ENCODE measurements around the gene ELMO1.

ELMO1 gene

DNA sequence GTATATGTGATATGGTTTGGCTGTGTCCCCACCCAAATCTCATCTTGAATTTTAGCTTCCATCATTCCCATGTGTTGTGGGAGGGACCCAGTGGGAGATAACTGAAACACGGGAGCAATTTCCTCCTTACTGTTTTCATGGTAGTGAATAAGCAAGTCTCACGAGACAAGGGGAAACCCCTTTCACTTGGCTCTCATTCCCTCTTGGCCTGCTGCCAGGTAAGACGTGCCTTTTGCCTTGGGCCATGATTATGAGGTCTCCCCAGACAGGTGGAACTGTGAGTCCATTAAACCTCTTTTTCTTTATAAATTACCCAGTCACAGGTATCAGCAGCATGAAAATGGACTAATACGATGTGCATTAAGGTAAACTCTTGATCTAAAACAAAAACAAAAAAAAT is 367.2 kb downstream of the ELMO1 start:
- DNase-seq: peak; percentile 21 to 32

- DNase-seq: no peak
These were observed 369.2 kb downstream of the ELMO1 start for GRCh38 chr7:37079420-37079819.

- DNase-seq: no peak
These were observed 372.0 kb downstream of the ELMO1 start for GRCh38 chr7:37076668-37077067.

- no peak for DNase-seq
These were observed 374.3 kb downstream of the ELMO1 start for GRCh38 chr7:37074370-37074769.

DNA sequence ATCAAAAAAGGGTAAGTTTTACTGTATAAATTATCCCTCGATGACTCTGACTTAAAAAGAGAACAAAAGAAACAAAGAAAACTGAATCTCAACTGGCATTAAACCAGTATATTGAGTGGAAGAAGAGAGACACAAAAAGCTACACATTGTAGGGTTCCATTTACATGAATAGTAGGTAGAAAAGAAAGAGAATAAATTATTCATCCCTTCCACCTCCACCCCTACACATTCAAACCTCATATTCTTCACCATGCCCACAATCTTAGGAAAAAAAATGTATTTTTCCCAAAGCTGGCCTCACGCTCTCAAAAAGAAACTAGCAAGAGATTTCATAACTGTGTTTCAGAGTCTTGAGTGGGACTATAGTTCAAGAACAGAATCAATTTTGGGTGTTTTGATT is 377.5 kb downstream of the ELMO1 start:
- no peak for DNase-seq

DNA sequence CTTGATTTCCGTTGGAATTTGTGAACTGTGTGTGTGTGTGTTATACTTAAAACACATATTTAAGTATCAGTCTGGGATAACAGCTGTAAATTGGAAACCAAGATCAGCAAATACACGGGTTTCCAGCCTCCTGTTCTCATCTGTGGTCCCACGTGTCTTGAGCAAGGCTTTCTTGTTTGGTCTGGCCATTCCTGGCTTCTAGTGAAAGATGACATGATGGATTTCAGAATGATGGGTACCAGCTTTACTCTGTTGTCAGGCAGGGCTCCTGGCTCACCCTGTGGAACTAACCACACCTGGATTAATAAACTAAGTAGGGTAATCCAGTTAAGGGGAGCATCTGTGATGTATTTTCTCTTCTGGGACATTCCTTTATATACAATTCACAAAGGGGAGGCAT is 378.2 kb downstream of the ELMO1 start:
- DNase-seq: no peak

DNA sequence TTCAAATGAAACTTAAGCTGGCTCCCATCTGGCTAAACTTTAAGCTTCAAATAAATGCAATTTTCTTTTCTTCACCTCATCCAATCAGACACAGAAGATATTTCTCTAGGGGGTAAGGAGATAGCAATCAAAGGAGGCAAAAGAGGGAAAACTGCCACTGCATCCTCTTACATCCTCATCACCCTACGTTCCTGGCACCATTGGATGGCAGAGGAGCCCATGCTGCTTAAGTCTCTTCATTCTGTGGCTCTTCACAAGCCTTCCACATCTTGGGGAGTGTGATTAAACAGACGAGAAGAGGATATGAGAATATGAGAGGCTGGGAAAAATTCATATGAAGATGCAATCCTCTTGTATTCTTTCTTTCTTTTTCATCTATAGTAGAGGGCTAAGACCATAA is 378.6 kb downstream of the ELMO1 start:
- no peak for DNase-seq

- DNase-seq: no peak
These were observed 379.3 kb downstream of the ELMO1 start for GRCh38 chr7:37069336-37069735.

GRCh38 chr7:37068902-37069301 is 379.8 kb downstream of the ELMO1 start:
- DNase-seq: no peak

DNA sequence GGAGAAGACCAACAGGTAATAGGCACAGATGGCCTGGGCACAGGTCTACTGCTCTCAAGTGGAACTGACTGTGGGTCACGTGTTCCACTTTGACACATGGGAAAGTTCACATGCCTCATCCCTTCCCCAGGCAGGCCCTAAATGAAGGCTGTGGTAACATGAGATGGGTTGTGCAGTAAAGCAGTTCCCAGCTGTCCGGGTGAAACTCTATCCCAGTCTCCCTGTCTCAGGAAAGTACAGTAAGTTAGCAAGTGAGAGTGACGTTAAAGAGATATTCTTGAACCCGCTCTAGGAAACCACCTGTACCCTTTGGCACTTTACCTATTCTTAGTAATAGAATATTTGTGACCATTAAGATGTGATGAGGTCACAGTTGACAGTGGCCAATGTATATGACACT is 380.6 kb downstream of the ELMO1 start:
- DNase-seq: no peak

- no peak for DNase-seq
These were observed 382.8 kb downstream of the ELMO1 start for GRCh38 chr7:37065779-37066271.

- no peak for DNase-seq
These were observed 386.2 kb downstream of the ELMO1 start for GRCh38 chr7:37062560-37062859.

DNA sequence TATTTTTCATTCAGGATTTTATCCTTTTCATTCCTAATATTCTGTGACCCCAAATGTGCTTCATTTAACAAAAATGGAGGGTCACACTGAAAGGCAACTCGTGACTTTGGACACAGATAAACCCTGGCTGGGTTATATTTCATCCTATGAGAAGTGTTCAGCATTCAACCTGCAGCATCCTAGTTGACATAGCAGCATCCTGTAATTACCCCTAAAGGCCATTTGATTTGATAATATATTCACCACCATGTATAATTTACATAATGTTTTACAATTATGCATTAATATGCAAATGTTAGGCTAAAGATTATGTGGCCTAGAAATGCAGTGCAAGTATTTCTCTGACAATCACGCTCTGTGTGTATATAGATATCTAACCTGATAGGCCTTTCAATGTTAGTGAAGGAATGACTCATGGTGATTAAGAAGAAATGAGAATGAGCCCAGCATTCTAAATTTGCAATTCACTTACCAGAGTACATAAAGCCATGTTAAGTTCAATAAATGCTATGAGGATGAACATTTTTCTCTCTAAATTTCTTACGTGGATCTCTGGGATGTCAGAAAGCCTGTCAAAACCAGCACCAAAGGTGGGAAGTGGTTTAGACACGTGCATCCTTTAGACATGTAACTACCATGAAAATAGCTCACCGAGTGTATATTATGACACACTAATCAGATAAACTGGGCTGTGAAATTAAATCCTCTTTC is 386.7 kb downstream of the ELMO1 start:
- no peak for DNase-seq

DNA sequence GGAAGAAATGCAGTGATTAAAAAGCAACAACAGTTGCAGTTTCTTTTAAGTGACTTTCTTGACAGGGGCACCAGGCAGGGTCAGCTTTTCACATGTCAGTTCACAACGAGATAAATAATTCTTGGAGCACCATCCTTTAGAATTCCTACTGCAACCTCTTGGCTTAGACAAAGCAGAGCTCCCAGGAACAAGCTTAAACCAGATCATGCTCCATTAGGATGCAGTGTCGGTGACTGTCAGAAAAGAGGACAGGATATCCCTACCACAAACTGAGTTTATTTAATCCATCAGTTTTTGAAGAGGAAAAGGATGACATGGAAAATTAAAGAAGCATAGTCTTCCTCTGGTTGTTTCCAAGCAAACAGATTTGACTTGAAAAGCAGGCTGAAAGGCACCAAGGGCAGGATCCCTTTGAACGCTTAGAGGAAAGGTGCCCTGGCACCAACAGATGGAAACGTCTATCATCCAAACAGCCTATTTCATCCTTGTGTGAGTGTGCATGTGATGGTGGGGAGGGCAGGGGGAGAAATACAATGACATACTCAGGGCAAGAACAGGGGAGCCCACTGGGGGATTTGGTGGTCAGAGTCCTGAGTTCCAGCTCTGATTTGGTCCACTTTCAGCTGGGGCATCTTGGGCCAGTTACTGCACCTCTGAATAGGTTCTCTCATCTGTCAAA is 392.3 kb downstream of the ELMO1 start:
- no peak for DNase-seq

DNA sequence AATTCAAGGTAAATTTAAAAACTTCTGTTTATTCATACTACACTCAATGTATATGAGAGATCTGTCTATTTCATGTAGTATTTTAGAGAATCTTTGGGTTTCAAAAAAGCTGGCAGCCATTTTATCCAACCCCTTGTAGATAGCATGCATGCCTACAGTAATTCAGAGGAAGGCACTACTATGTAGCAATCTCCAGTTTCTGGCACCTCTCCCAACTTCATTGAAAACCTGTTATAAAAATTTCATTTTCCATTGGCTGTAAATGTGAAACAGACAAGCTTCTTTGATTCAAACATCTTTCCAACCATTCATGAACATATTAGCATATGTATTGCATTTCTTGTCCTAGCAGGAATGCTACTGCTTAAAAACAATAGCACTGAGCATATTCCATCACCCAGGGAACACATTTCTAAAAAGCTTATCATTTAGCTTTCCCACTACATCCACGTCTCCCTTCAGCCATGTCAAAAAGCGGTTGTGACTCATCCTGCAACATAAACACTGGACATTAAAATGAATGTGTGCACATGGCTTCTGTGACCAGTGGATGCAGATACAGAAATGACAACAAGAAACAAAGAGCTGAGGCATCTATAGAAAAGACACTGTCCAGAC is 393.9 kb downstream of the ELMO1 start:
- no peak for DNase-seq

DNA sequence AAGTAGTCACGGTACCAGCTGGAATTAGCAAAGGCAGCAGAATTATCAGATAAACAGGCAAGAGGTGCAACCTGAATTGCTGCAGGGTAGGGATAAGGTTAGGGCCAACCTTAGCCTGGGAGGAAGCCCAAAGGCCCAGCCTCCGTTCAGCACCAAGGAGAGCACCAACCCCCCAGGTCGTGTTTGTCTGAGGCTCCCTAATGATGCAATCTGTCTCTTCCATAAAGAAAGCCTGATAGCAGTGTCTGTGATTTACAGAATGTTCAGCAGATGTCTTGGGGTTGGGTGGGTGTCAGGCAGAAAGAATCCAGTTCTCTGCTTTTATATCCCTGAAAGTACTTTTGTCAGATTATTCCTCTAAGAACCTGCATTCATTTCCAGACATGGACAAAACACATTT is 396.0 kb downstream of the ELMO1 start:
- DNase-seq: peak in 1 of 2 donors; percentile 21

DNA sequence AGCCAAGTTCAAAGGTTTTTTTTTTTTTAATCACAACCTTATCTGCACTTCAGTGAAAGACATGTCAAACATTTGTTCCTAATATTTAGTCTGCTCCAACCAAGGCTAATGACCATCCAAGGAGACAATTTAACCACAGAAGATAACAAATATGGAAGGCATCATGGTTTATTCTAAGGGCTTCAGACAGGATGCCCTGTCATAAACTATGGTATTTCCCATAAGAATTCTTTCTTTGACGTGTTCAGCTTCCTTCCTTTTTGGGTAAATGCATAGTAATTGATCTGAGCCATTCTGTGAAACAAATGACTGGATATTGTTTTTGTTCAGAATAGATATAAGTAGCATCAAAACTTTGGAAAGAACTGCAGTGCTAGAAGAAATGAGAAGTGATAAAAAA is 397.9 kb downstream of the ELMO1 start:
- no peak for DNase-seq

- no peak for DNase-seq
These were observed 400.0 kb downstream of the ELMO1 start for GRCh38 chr7:37048674-37049073.

DNA sequence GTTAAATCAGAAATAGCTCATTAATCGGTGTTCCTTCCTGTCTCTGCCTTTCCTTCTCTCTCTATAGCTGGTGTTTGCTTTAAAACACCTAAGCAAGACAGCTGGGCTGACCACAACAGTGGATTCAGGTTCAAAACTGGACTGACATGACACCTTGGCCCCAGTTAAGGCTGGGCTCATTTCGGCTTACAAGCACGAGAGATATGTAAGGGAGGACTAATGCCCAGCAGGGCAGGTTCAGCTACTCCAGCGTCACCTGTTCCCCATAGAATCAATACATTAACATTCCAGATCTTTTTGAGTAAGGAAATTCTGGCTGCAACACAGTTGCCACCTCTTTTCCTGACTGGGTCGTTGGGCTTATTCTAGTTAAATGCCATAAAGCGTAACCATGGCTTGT is 401.4 kb downstream of the ELMO1 start:
- no peak for DNase-seq

DNA sequence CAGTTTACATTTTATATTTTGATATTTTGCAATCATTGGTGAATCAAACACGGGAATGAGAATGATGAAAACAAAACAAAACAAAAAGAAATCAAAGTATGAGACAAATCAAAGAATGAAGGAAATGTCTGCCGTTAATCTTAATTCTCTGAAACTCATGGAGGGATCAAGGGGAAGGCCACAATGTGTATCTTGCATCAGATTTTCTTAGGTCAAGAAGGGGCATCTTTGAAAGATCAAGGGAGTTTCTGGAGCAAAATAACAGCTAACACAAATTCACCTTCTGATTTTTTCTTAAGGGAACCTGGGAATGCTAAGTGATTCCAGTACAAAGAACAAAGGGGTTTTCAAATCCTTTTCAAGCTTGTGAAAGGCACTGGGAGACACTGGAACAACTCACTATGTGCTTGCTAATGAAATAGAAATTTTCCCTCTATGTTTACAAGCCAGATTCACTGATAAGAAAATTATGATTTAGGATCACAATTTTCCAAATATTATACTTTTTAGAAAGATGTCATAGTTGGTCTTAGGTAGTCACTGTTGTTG is 402.1 kb downstream of the ELMO1 start:
- DNase-seq: no peak

- DNase-seq: no peak
These were observed 402.9 kb downstream of the ELMO1 start for GRCh38 chr7:37045681-37046179.

DNA sequence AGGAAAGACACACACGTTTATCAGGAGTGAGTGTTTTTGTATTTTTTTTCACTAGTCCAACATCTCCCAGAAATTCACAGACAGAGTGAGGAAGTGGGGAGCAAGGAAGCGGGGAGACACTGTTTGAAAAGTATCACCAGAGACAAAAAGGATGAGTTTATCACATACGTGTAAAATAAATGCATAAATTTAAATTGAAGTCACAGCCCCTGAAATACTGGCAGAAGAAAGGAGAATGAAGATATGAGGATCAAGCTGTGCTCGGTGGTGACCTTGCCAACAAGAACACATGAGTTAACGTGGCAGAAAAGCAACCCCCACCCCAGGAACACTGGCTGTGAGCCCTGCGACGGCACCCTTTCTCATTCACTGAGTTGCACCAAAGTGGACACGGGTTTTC is 407.2 kb downstream of the ELMO1 start:
- no peak for DNase-seq

- DNase-seq: no peak
These were observed 408.3 kb downstream of the ELMO1 start for GRCh38 chr7:37040330-37040729.

Measured in activated CD4-positive, alpha-beta T cell treated with anti-CD3 and anti-CD28 coated beads for 4 hours (primary cell).